ENCODE results near the gene HPSE2. TPM values are rescaled to one million over a fixed set of nuclear protein-coding genes. Genes with fewer than 3 reads are reported as not detected.

HPSE2 gene
- total RNA-seq, 4 donors from 2014 or later: not detected

GRCh38 chr10:99203310-99203709 is 32.3 kb downstream of the HPSE2 start:
- Histone ChIP-seq H3K27me3 (no peaks in the 10 kb centered on the region), H3K27ac (no peak overlapping the region), H3K4me3 (replicated peaks in 1 of 3) (no peak overlapping the region), H3K36me3 (no peaks in the 10 kb centered on the region), H3K9me3 (no peaks in the 10 kb centered on the region), H3K4me1 (no peaks in the 10 kb centered on the region)
- intact Hi-C loops (cut with DNase I): no loop called here
- 100% methylated on average over 1 of the region's 3 CpGs; no CpG with 5 or more reads in 1 of the 2 donors for WGBS, 2 donors
- no peak for DNase-seq
- TF ChIP-seq, protein P1, sequence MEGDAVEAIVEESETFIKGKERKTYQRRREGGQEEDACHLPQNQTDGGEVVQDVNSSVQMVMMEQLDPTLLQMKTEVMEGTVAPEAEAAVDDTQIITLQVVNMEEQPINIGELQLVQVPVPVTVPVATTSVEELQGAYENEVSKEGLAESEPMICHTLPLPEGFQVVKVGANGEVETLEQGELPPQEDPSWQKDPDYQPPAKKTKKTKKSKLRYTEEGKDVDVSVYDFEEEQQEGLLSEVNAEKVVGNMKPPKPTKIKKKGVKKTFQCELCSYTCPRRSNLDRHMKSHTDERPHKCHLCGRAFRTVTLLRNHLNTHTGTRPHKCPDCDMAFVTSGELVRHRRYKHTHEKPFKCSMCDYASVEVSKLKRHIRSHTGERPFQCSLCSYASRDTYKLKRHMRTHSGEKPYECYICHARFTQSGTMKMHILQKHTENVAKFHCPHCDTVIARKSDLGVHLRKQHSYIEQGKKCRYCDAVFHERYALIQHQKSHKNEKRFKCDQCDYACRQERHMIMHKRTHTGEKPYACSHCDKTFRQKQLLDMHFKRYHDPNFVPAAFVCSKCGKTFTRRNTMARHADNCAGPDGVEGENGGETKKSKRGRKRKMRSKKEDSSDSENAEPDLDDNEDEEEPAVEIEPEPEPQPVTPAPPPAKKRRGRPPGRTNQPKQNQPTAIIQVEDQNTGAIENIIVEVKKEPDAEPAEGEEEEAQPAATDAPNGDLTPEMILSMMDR (IDR thresholded peaks at IDR 0.05): no peak
- TF ChIP-seq POLR2A (IDR thresholded peaks at IDR 0.05): no peak

DNA sequence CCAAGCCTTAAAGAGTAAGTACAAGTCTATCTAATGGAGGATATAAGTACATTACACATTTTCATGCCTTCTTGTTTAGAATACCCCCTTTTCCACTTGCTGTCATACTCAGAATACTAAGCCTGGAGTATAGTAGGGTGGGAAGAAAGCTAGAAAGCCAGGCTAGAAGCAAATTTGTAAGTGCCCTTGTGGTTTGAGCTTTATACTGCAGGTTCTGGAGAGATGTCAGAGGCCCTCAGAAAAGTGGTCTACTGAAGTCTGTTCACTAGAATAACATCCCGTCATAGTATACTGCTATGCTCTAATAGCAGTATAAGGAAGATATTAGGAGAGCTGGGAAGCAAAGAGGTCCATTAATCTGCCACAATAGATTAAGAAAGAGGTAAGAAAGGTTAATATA is 62.7 kb downstream of the HPSE2 start:
- H3K27ac ChIP-seq: no peak overlapping the region
- intact Hi-C loops (cut with DNase I): no loop called here
- no peak for DNase-seq
- no peaks in the 10 kb centered on the region for H3K27me3 ChIP-seq
- 58 to 65% methylated on average over 1 of the region's 1 CpG for WGBS, 2 donors
- no peaks in the 10 kb centered on the region for H3K36me3 ChIP-seq
- no peak overlapping the region for H3K4me3 ChIP-seq (replicated peaks in 1 of 3)
- H3K9me3 ChIP-seq: no peaks in the 10 kb centered on the region
- H3K4me1 ChIP-seq: no peaks in the 10 kb centered on the region
- TF ChIP-seq, protein P1 (IDR thresholded peaks at IDR 0.05): no peak

DNA sequence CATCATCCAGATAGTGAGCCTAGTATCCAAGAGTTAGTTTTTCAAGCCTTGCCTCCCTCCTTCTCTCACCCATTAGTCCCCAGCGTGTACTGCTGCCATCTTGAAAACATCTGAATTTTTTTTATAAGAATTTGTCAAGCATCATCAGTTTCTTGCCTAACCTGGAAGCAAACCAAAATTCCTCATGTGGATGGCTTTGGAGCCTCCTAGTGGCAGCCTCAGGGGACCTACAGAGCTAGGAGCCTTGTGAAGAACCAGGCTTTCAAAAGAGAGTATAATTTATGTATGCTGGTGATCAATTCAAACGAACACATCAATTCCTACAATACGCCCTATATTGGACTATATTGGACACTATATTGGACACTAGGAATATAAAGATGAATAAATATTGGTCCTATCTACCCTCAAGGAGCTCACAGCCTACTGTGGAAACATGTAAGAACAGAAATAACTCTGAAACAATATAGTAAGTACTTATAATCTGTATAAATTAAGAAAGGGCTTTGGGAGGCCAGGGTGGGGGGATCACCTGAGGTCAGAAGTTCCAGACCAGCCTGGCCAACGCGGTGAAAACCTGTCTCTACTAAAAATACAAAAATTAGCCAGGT is 63.4 kb downstream of the HPSE2 start:
- H3K4me3 ChIP-seq (replicated peaks in 1 of 3): no peak overlapping the region
- DNase-seq: peak; percentile 44 to 56
- 36 to 42% methylated on average over 5 of the region's 5 CpGs for WGBS, 2 donors
- intact Hi-C loops (cut with DNase I): no loop called here
- no peak for TF ChIP-seq POLR2A (IDR thresholded peaks at IDR 0.05)
- TF ChIP-seq, protein P1 (IDR thresholded peaks at IDR 0.05): peak in 4 of 6 experiments; percentile 16 to 58 (median 44)
- no peaks in the 10 kb centered on the region for H3K9me3 ChIP-seq
- no peaks in the 10 kb centered on the region for H3K4me1 ChIP-seq
- H3K27ac ChIP-seq: no peak overlapping the region
- no peaks in the 10 kb centered on the region for H3K36me3 ChIP-seq
- H3K27me3 ChIP-seq: no peaks in the 10 kb centered on the region

GRCh38 chr10:99170116-99170675 is 65.5 kb downstream of the HPSE2 start:
- Histone ChIP-seq H3K4me3 (replicated peaks in 1 of 3) (no peak overlapping the region), H3K36me3 (no peaks in the 10 kb centered on the region), H3K27ac (no peak overlapping the region), H3K4me1 (no peaks in the 10 kb centered on the region), H3K27me3 (no peaks in the 10 kb centered on the region), H3K9me3 (no peaks in the 10 kb centered on the region)
- intact Hi-C loops (cut with DNase I): no loop called here
- no peak for DNase-seq
- no peak for TF ChIP-seq POLR2A (IDR thresholded peaks at IDR 0.05)
- TF ChIP-seq, protein P1 (IDR thresholded peaks at IDR 0.05): no peak
- WGBS, 2 donors: 36 to 42% methylated on average over 2 of the region's 2 CpGs

GRCh38 chr10:99161165-99161564 is 74.5 kb downstream of the HPSE2 start:
- Histone ChIP-seq H3K36me3 (no peaks in the 10 kb centered on the region), H3K27me3 (no peaks in the 10 kb centered on the region), H3K4me3 (replicated peaks in 1 of 3) (no peak overlapping the region), H3K4me1 (no peaks in the 10 kb centered on the region), H3K27ac (no peak overlapping the region), H3K9me3 (no peaks in the 10 kb centered on the region)
- no peak for DNase-seq
- WGBS, 2 donors: 77 to 84% methylated on average over 4 of the region's 4 CpGs
- intact Hi-C loops (cut with DNase I): no loop called here
- TF ChIP-seq, protein P1 (IDR thresholded peaks at IDR 0.05): no peak
- no peak for TF ChIP-seq POLR2A (IDR thresholded peaks at IDR 0.05)
